ENCODE data around the gene CCL20.
A peak's percentile ranks its signal among the peaks of the same experiment; 100 is the strongest.

CCL20 gene

DNA sequence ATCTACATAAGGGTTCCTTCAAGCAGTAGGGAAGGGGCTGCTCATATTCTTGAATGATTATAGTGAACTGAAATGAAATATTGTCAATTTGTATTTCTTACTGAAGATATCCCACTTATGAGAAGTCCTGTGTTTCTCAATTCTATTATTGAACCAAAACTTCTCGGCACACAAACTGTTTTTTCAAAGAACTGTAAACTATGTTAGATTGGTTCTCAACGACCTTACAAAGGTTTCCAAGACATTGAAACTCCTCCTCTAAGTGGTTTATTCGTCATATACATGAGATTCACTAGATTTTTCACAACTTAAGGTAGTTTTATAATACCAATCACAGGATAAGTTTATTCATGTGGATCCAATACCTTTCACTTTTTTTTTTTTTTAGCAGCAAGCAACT lies 1.4 kb downstream of the CCL20 start:
- Histone ChIP-seq H3K4me1 (no peaks in the 10 kb centered on the region), H3K4me3 (no peak overlapping the region), H3K9me3 (no peaks in the 10 kb centered on the region), H3K36me3 (replicated peaks) (no peaks in the 10 kb centered on the region), H3K27me3 (ENCODE audit: low read depth) (no peaks in the 10 kb centered on the region)
- in situ Hi-C loops (cut with MboI; ENCODE audit: low sequenced_read_pairs), result no loop called here
- DNase-seq (ENCODE audit: low spot score in 2 of 2), result no peak

- no peak for DNase-seq (ENCODE audit: low spot score in 2 of 2)
- no peaks in the 10 kb centered on the region for H3K4me1 ChIP-seq
- no peaks in the 10 kb centered on the region for H3K9me3 ChIP-seq
- no peaks in the 10 kb centered on the region for H3K27me3 ChIP-seq (ENCODE audit: low read depth)
- H3K4me3 ChIP-seq, result no peak overlapping the region
- in situ Hi-C loops (cut with MboI; ENCODE audit: low sequenced_read_pairs), result no loop called here
- no peaks in the 10 kb centered on the region for H3K36me3 ChIP-seq (replicated peaks)
Observed at GRCh38 chr2:227816507-227817294, 3.1 kb downstream of the CCL20 start.

GRCh38 chr2:227817336-227817735 lies 3.7 kb downstream of the CCL20 start:
- Histone ChIP-seq H3K36me3 (replicated peaks) (no peaks in the 10 kb centered on the region), H3K9me3 (no peaks in the 10 kb centered on the region), H3K4me3 (no peak overlapping the region), H3K4me1 (no peaks in the 10 kb centered on the region), H3K27me3 (ENCODE audit: low read depth) (no peaks in the 10 kb centered on the region)
- in situ Hi-C loops (cut with MboI; ENCODE audit: low sequenced_read_pairs), result no loop called here
- DNase-seq (ENCODE audit: low spot score in 2 of 2), result no peak

GRCh38 chr2:227817850-227818674 lies 4.4 kb downstream of the CCL20 start:
- DNase-seq (ENCODE audit: low spot score in 2 of 2), result peak in 1 of 2 experiments; percentile 18
- Histone ChIP-seq H3K36me3 (replicated peaks) (no peaks in the 10 kb centered on the region), H3K4me1 (no peaks in the 10 kb centered on the region), H3K9me3 (no peaks in the 10 kb centered on the region), H3K4me3 (no peak overlapping the region), H3K27me3 (ENCODE audit: low read depth) (no peaks in the 10 kb centered on the region)
- in situ Hi-C loops (cut with MboI; ENCODE audit: low sequenced_read_pairs), result no loop called here

GRCh38 chr2:227818675-227819397 lies 5.2 kb downstream of the CCL20 start:
- H3K4me3 ChIP-seq, result no peak overlapping the region
- DNase-seq (ENCODE audit: low spot score in 2 of 2), result no peak
- H3K36me3 ChIP-seq (replicated peaks), result no peaks in the 10 kb centered on the region
- H3K9me3 ChIP-seq, result no peaks in the 10 kb centered on the region
- H3K4me1 ChIP-seq, result no peaks in the 10 kb centered on the region
- in situ Hi-C loops (cut with MboI; ENCODE audit: low sequenced_read_pairs), result no loop called here
- no peaks in the 10 kb centered on the region for H3K27me3 ChIP-seq (ENCODE audit: low read depth)

DNA sequence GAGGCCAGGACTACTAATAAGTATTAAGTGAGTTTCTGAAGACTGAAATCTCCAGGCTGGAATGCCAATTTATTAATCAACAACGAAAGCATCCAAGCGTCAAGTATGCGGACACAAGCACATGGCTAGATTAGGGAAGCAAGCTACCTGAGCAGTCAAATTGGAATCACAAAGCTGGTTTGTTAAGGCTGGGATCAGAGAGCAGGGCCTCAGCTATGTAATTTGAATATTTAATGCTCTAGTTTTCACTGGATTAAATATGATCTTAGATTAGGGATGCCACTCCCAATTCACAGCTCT lies 5.7 kb downstream of the CCL20 start:
- Histone ChIP-seq H3K36me3 (replicated peaks) (no peaks in the 10 kb centered on the region), H3K27me3 (ENCODE audit: low read depth) (no peaks in the 10 kb centered on the region), H3K4me3 (no peak overlapping the region), H3K4me1 (no peaks in the 10 kb centered on the region), H3K9me3 (no peaks in the 10 kb centered on the region)
- no peak for DNase-seq (ENCODE audit: low spot score in 2 of 2)
- in situ Hi-C loops (cut with MboI; ENCODE audit: low sequenced_read_pairs), result no loop called here

GRCh38 chr2:227821043-227821942 lies 7.7 kb downstream of the CCL20 start:
- no peak overlapping the region for H3K4me3 ChIP-seq
- in situ Hi-C loops (cut with MboI; ENCODE audit: low sequenced_read_pairs), result no loop called here
- no peaks in the 10 kb centered on the region for H3K27me3 ChIP-seq (ENCODE audit: low read depth)
- no peaks in the 10 kb centered on the region for H3K4me1 ChIP-seq
- DNase-seq (ENCODE audit: low spot score in 2 of 2), result no peak
- H3K9me3 ChIP-seq, result no peaks in the 10 kb centered on the region
- H3K36me3 ChIP-seq (replicated peaks), result no peaks in the 10 kb centered on the region

- Histone ChIP-seq H3K36me3 (replicated peaks) (no peaks in the 10 kb centered on the region), H3K4me1 (no peaks in the 10 kb centered on the region), H3K4me3 (no peak overlapping the region), H3K27me3 (ENCODE audit: low read depth) (no peaks in the 10 kb centered on the region), H3K9me3 (no peaks in the 10 kb centered on the region)
- no peak for DNase-seq (ENCODE audit: low spot score in 2 of 2)
- in situ Hi-C loops (cut with MboI; ENCODE audit: low sequenced_read_pairs), result no loop called here
Observed at GRCh38 chr2:227822416-227823003, 8.9 kb downstream of the CCL20 start.

GRCh38 chr2:227823922-227824321 lies 10.3 kb downstream of the CCL20 start:
- Histone ChIP-seq H3K4me3 (no peak overlapping the region), H3K4me1 (no peaks in the 10 kb centered on the region), H3K36me3 (replicated peaks) (no peaks in the 10 kb centered on the region), H3K27me3 (ENCODE audit: low read depth) (no peaks in the 10 kb centered on the region), H3K9me3 (no peaks in the 10 kb centered on the region)
- in situ Hi-C loops (cut with MboI; ENCODE audit: low sequenced_read_pairs), result no loop called here
- no peak for DNase-seq (ENCODE audit: low spot score in 2 of 2)

GRCh38 chr2:227824711-227825110 lies 11.1 kb downstream of the CCL20 start:
- in situ Hi-C loops (cut with MboI; ENCODE audit: low sequenced_read_pairs), result no loop called here
- H3K4me3 ChIP-seq, result no peak overlapping the region
- no peaks in the 10 kb centered on the region for H3K27me3 ChIP-seq (ENCODE audit: low read depth)
- H3K9me3 ChIP-seq, result no peaks in the 10 kb centered on the region
- H3K4me1 ChIP-seq, result no peaks in the 10 kb centered on the region
- DNase-seq (ENCODE audit: low spot score in 2 of 2), result no peak
- H3K36me3 ChIP-seq (replicated peaks), result no peaks in the 10 kb centered on the region

DNA sequence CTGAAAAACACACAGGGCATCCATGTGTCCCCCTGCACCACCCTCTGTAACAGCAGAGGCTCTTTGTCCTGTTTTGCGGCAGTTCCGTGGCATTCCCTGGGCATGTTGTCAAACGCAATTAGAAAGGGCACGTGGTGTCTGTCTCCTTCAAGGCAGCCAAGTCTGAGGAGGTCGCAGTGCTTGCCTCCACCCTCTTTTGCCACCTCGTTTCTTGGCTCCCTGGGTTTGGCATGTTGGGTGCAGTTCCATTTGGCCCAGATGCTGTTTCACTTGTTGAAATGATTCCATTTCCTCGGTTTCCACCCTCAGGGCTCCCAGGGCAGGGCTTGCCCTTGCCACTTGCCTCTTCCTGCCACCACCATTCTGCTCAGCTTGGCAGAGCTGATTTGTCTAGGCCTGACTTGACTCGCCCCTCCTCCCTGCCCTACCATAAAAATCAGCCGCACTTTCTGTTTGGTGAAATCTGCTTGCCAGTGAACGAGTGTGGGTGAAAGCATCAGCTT lies 12.4 kb downstream of the CCL20 start:
- in situ Hi-C loops (cut with MboI; ENCODE audit: low sequenced_read_pairs), result no loop called here
- H3K4me1 ChIP-seq, result no peaks in the 10 kb centered on the region
- H3K9me3 ChIP-seq, result no peaks in the 10 kb centered on the region
- no peak overlapping the region for H3K4me3 ChIP-seq
- no peaks in the 10 kb centered on the region for H3K27me3 ChIP-seq (ENCODE audit: low read depth)
- no peaks in the 10 kb centered on the region for H3K36me3 ChIP-seq (replicated peaks)
- no peak for DNase-seq (ENCODE audit: low spot score in 2 of 2)

- H3K4me3 ChIP-seq, result no peak overlapping the region
- H3K9me3 ChIP-seq, result no peaks in the 10 kb centered on the region
- no peak for DNase-seq (ENCODE audit: low spot score in 2 of 2)
- H3K27me3 ChIP-seq (ENCODE audit: low read depth), result no peaks in the 10 kb centered on the region
- no peaks in the 10 kb centered on the region for H3K36me3 ChIP-seq (replicated peaks)
- in situ Hi-C loops (cut with MboI; ENCODE audit: low sequenced_read_pairs), result no loop called here
- H3K4me1 ChIP-seq, result no peaks in the 10 kb centered on the region
Observed at GRCh38 chr2:227826563-227826962, 12.9 kb downstream of the CCL20 start.

- H3K4me3 ChIP-seq, result no peak overlapping the region
Observed at GRCh38 chr2:227827143-227827542, 13.5 kb downstream of the CCL20 start.

More at GRCh38 chr2:227827143-227827542, 13.5 kb downstream of the CCL20 start:
- no peak for DNase-seq (ENCODE audit: low spot score in 2 of 2)
- Histone ChIP-seq H3K36me3 (replicated peaks) (no peaks in the 10 kb centered on the region), H3K9me3 (no peaks in the 10 kb centered on the region), H3K27me3 (ENCODE audit: low read depth) (no peaks in the 10 kb centered on the region), H3K4me1 (no peaks in the 10 kb centered on the region)
- in situ Hi-C loops (cut with MboI; ENCODE audit: low sequenced_read_pairs), result no loop called here
